Uterus (tissue), 4 donors: ENCODE data around the gene IPPK. TPM values are rescaled to one million over a fixed set of nuclear protein-coding genes. Genes with fewer than 3 reads are reported as not detected.
A peak's percentile ranks its signal among the peaks of the same experiment; 100 is the strongest.

Source experiments
- DNase-seq, 2 donors: peaks; one replicate each; pipeline ENCODE4 v3.0.0-alpha.2; 2019 to 2020
- H3K27ac ChIP-seq, 2 donors: fragments of 200-600 bp; sonication (generic); 1 replicate in 1 of 2; 2 replicates in 1 of 2; pipeline ENCODE4 v1.5.1; 2016 to 2018
- H3K27me3 ChIP-seq, 2 donors: fragments of 200-600 bp; sonication (generic); one replicate each; pipeline ENCODE4 v1.5.1; 2018 to 2019; ENCODE audit warnings: control low read depth in 1 of 2
- H3K36me3 ChIP-seq, 2 donors: fragments of 200-600 bp; sonication (generic); one replicate each; pipeline ENCODE4 v1.5.1; 2019; ENCODE audit warnings: control low read depth in 1 of 2
- H3K4me1 ChIP-seq, 2 donors: fragments of 200-600 bp; sonication (generic); one replicate each; pipeline ENCODE4 v1.5.1; 2018 to 2019; ENCODE audit warnings: control low read depth in 1 of 2
- H3K4me3 ChIP-seq, 2 donors: fragments of 200-600 bp; sonication (generic); 1 replicate in 1 of 2; 2 replicates in 1 of 2; pipeline ENCODE4 v1.5.1; 2018 to 2019; ENCODE audit warnings: mild to moderate bottlenecking in 1 of 2
- H3K9me3 ChIP-seq, 2 donors: fragments of 200-600 bp; sonication (generic); one replicate each; pipeline ENCODE4 v1.5.1; 2019; ENCODE audit warnings: control low read depth in 1 of 2
- POLR2A ChIP-seq, 2 donors: fragments of 450-650 bp; IDR thresholded peaks; one replicate each; pipeline ENCODE4 v1.6.1; 2016; ENCODE audit warnings: antibody characterized with exemption in 2 of 2, mild to moderate bottlenecking in 1 of 2, moderate library complexity in 1 of 2
- intact Hi-C: fragments of 100-400 bp; cut with DNase I; formaldehyde crosslinking; loops from one replicate; pipeline ENCODE4 v1.15.1; 2023; ENCODE audit warnings: low total_unique reads
- total RNA-seq, 4 donors: library from RNA; depleted of rRNA in 3 of 4; stranded (reverse); fragments of >200 nt in 3 of 4; gene quantifications; one replicate each; pipeline versions ENCODE4 v1.1.0 to v1.2.4, GENCODE V29; 2014 to 2023
- TF ChIP-seq, protein P1 (sequence below), 4 experiments: fragments of 200-600 bp in 2 of 4; fragments of 450-650 bp in 2 of 4; sonication (generic) in 2 of 4; IDR thresholded peaks; one replicate each; pipeline ENCODE4 v1.5.1; 2016 to 2019; ENCODE audit warnings: antibody characterized with exemption in 4 of 4, mild to moderate bottlenecking in 2 of 4, moderate library complexity in 1 of 4
- donor health status: DM: yes; HTN: yes; CAD: no.

IPPK gene
- total RNA-seq, 4 donors from 2014 or later = 5.9 to 13.1 (median 8.5) TPM

- Histone ChIP-seq H3K27ac (no peak overlapping the region), H3K36me3 (no peaks in the 10 kb centered on the region), H3K9me3 (no peaks in the 10 kb centered on the region), H3K4me3 (no peak overlapping the region), H3K27me3 (no peaks in the 10 kb centered on the region), H3K4me1 (no peaks in the 10 kb centered on the region)
- TF ChIP-seq, protein P1, sequence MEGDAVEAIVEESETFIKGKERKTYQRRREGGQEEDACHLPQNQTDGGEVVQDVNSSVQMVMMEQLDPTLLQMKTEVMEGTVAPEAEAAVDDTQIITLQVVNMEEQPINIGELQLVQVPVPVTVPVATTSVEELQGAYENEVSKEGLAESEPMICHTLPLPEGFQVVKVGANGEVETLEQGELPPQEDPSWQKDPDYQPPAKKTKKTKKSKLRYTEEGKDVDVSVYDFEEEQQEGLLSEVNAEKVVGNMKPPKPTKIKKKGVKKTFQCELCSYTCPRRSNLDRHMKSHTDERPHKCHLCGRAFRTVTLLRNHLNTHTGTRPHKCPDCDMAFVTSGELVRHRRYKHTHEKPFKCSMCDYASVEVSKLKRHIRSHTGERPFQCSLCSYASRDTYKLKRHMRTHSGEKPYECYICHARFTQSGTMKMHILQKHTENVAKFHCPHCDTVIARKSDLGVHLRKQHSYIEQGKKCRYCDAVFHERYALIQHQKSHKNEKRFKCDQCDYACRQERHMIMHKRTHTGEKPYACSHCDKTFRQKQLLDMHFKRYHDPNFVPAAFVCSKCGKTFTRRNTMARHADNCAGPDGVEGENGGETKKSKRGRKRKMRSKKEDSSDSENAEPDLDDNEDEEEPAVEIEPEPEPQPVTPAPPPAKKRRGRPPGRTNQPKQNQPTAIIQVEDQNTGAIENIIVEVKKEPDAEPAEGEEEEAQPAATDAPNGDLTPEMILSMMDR (IDR thresholded peaks at IDR 0.05) = no peak
- no peak for TF ChIP-seq POLR2A (IDR thresholded peaks at IDR 0.05)
- intact Hi-C loops = no loop called here
- peak in 1 of 2 donors; percentile 10 for DNase-seq
Observed at GRCh38 chr9:92648474-92648971, 21.4 kb downstream of the IPPK start.

- H3K27ac ChIP-seq = no peak overlapping the region
- no peak overlapping the region for H3K4me3 ChIP-seq
- peak in 1 of 2 donors; percentile 9 for DNase-seq
- intact Hi-C loops = no loop called here
- no peaks in the 10 kb centered on the region for H3K36me3 ChIP-seq
- H3K27me3 ChIP-seq = no peaks in the 10 kb centered on the region
- TF ChIP-seq POLR2A (IDR thresholded peaks at IDR 0.05) = no peak
- TF ChIP-seq, protein P1 (IDR thresholded peaks at IDR 0.05) = no peak
- H3K4me1 ChIP-seq = no peaks in the 10 kb centered on the region
- H3K9me3 ChIP-seq = no peaks in the 10 kb centered on the region
Observed at GRCh38 chr9:92647671-92648473, 22.1 kb downstream of the IPPK start.

DNA sequence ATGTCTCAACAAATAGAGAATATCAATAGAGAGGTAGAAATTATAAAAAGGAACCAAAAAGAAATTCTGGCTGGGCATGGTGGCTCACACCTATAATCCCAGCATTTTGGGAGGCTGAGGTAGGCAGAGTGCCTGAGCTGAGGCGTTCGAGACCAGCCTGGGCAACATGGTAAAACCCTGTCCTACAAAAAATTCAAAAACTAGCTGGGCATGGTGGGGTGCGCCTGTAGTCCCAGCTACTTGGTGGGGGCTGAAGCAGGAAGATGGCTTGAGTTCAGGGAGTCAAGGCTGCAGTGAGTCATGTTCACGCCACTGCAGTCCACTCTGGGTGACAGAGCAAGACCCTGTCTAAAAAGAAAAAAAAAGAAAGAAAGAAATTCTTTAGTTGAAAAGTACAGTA is 24.9 kb downstream of the IPPK start:
- Histone ChIP-seq H3K4me1 (peaks cover 0 to 5% of the 10 kb centered on the region in 2 donors), H3K4me3 (no peak overlapping the region), H3K9me3 (no peaks in the 10 kb centered on the region), H3K36me3 (no peaks in the 10 kb centered on the region), H3K27me3 (no peaks in the 10 kb centered on the region), H3K27ac (no peak overlapping the region)
- no peak for DNase-seq
- intact Hi-C loops = no loop called here
- TF ChIP-seq, protein P1 (IDR thresholded peaks at IDR 0.05) = no peak
- no peak for TF ChIP-seq POLR2A (IDR thresholded peaks at IDR 0.05)

- H3K9me3 ChIP-seq = no peaks in the 10 kb centered on the region
- intact Hi-C loops = no loop called here
- DNase-seq = no peak
- H3K27ac ChIP-seq = no peak overlapping the region
- TF ChIP-seq, protein P1 (IDR thresholded peaks at IDR 0.05) = no peak
- TF ChIP-seq POLR2A (IDR thresholded peaks at IDR 0.05) = no peak
- H3K36me3 ChIP-seq = no peaks in the 10 kb centered on the region
- peaks cover 0 to 5% of the 10 kb centered on the region in 2 donors for H3K4me1 ChIP-seq
- no peak overlapping the region for H3K4me3 ChIP-seq
- H3K27me3 ChIP-seq = no peaks in the 10 kb centered on the region
Observed at GRCh38 chr9:92644278-92644677, 25.7 kb downstream of the IPPK start.

GRCh38 chr9:92642564-92642963 is 27.4 kb downstream of the IPPK start:
- peak overlapping the region; percentile 51 to 60 for H3K27ac ChIP-seq
- no peaks in the 10 kb centered on the region for H3K36me3 ChIP-seq
- intact Hi-C loops = no loop called here
- H3K9me3 ChIP-seq = no peaks in the 10 kb centered on the region
- H3K4me1 ChIP-seq = peaks cover 0 to 5% of the 10 kb centered on the region in 2 donors
- TF ChIP-seq POLR2A (IDR thresholded peaks at IDR 0.05) = no peak
- TF ChIP-seq, protein P1 (IDR thresholded peaks at IDR 0.05) = no peak
- DNase-seq = peak in 1 of 2 donors; percentile 10
- no peak overlapping the region for H3K4me3 ChIP-seq
- H3K27me3 ChIP-seq = no peaks in the 10 kb centered on the region
